SU-DHL-6 (cell line): ENCODE measurements around the gene SLC25A44.

ENCODE experiments used
- H2AFZ ChIP-seq: fragments of 200-600 bp; sonication (generic); 2 replicates; pipeline ENCODE4 v1.6.1; 2014; ENCODE audit warnings: low read depth, mild to moderate bottlenecking, moderate library complexity, mixed read lengths, antibody characterized with exemption, low read length; ENCODE audit not compliant: severe bottlenecking
- H3F3A ChIP-seq: fragments of 200-600 bp; shearing (Covaris generic); 2 replicates; pipeline ENCODE4 v1.6.0; 2016; ENCODE audit warnings: antibody characterized with exemption, mild to moderate bottlenecking; ENCODE audit not compliant: insufficient read depth
- H3K27ac ChIP-seq: fragments of 200-600 bp; sonication (generic); 2 replicates; pipeline ENCODE4 v1.5.1; 2016; ENCODE audit warnings: low read depth, mild to moderate bottlenecking, low read length, moderate library complexity, mixed read lengths
- H3K27me3 ChIP-seq: fragments of 200-600 bp; sonication (generic), shearing (Covaris generic); 2 replicates; pipeline ENCODE4 v1.6.0; 2014; ENCODE audit warnings: mild to moderate bottlenecking, low read length
- H3K36me3 ChIP-seq: fragments of 200-600 bp; sonication (generic); 2 replicates; pipeline ENCODE4 v1.6.1; 2014; ENCODE audit warnings: mild to moderate bottlenecking, low read length, mixed read lengths
- H3K4me2 ChIP-seq: fragments of 300-600, 200-600 bp; shearing (Covaris generic), sonication (generic); 2 replicates; pipeline ENCODE4 v1.6.0; 2014; ENCODE audit warnings: low read length, low read depth, mild to moderate bottlenecking; ENCODE audit not compliant: poor library complexity, severe bottlenecking
- H3K4me3 ChIP-seq: fragments of 200-600 bp; sonication (generic); 2 replicates; pipeline ENCODE4 v1.5.1; 2014; ENCODE audit warnings: antibody characterized with exemption, low read length, mild to moderate bottlenecking, mixed read lengths; ENCODE audit not compliant: insufficient read depth, poor library complexity, severe bottlenecking
- H3K79me2 ChIP-seq: fragments of 200-600 bp; sonication (generic); 2 replicates; pipeline ENCODE4 v1.6.1; 2014; ENCODE audit warnings: mild to moderate bottlenecking, low read length, moderate library complexity; ENCODE audit not compliant: insufficient read depth
- H3K9ac ChIP-seq: fragments of 200-600 bp; sonication (generic); 2 replicates; pipeline ENCODE4 v1.7.0; 2014; ENCODE audit warnings: mild to moderate bottlenecking, low read length
- H3K9me2 ChIP-seq: fragments of 200-600 bp; sonication (generic); replicated peaks from 2 replicates; pipeline ENCODE4 v1.6.1; 2014; ENCODE audit warnings: low read length; ENCODE audit not compliant: insufficient read depth
- H3K9me3 ChIP-seq: fragments of 200-600 bp; sonication (generic); 2 replicates; pipeline ENCODE4 v1.6.1; 2014; ENCODE audit warnings: low read length, mixed read lengths; ENCODE audit not compliant: insufficient read depth
- H4K20me1 ChIP-seq: fragments of 200-600 bp; sonication (generic); 2 replicates; pipeline ENCODE4 v1.6.1; 2014; ENCODE audit warnings: low read depth, mild to moderate bottlenecking, antibody characterized with exemption, low read length, moderate library complexity, mixed read lengths
- EZH2phosphoT487 ChIP-seq: fragments of 200-600 bp; sonication (generic), shearing (Covaris generic); conservative IDR thresholded peaks from 2 replicates; pipeline ENCODE4 v1.6.1; 2018; ENCODE audit warnings: mild to moderate bottlenecking, antibody characterized with exemption, low read length, moderate library complexity, mixed read lengths
- TF ChIP-seq, protein P1 (sequence below): fragments of 200-600 bp; sonication (generic); IDR thresholded peaks from one replicate; pipeline ENCODE4 v1.5.1; 2017; ENCODE audit warnings: antibody characterized with exemption, mild to moderate bottlenecking, low read length, moderate library complexity; ENCODE audit not compliant: insufficient read depth, poor library complexity, severe bottlenecking

The SLC25A44 gene

DNA sequence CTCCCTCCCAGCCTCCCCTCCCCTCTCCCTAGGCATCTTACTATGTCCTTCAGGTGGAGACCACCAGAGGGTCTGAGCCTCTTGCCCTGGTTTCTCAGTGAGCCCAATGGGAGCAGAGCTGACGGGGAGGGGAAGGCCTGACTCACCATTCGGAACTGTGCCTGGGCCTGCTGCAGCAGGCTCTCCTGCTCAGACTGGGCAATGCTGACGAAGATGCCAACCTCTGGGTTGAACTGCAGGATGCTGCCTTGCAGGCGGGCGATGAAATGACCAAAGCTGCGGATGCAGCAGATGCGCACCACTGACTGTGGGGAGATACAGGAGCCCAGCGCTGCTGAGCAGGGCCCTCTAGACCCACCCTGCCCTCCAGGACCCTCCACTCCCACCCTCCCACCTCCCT, 65.0 kb downstream of the SLC25A44 start:
- H2AFZ ChIP-seq, result no peak overlapping the region
- H3K27ac ChIP-seq, result no peak overlapping the region
- H3F3A ChIP-seq, result no peaks in the 10 kb centered on the region
- no peak overlapping the region for H3K4me3 ChIP-seq
- no peaks in the 10 kb centered on the region for H4K20me1 ChIP-seq
- no peak overlapping the region for H3K9ac ChIP-seq
- no peak overlapping the region for H3K4me2 ChIP-seq
- no peaks in the 10 kb centered on the region for H3K9me2 ChIP-seq
- H3K9me3 ChIP-seq, result no peaks in the 10 kb centered on the region
- H3K27me3 ChIP-seq, result no peaks in the 10 kb centered on the region
- no peaks in the 10 kb centered on the region; the same call in 1 of the 2 replicates for H3K79me2 ChIP-seq
- H3K36me3 ChIP-seq, result peaks cover 23% of the 10 kb centered on the region; the same call in 1 of the 2 replicates
- TF ChIP-seq EZH2phosphoT487, result no peak
- TF ChIP-seq, protein P1, sequence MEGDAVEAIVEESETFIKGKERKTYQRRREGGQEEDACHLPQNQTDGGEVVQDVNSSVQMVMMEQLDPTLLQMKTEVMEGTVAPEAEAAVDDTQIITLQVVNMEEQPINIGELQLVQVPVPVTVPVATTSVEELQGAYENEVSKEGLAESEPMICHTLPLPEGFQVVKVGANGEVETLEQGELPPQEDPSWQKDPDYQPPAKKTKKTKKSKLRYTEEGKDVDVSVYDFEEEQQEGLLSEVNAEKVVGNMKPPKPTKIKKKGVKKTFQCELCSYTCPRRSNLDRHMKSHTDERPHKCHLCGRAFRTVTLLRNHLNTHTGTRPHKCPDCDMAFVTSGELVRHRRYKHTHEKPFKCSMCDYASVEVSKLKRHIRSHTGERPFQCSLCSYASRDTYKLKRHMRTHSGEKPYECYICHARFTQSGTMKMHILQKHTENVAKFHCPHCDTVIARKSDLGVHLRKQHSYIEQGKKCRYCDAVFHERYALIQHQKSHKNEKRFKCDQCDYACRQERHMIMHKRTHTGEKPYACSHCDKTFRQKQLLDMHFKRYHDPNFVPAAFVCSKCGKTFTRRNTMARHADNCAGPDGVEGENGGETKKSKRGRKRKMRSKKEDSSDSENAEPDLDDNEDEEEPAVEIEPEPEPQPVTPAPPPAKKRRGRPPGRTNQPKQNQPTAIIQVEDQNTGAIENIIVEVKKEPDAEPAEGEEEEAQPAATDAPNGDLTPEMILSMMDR, result no peak

DNA sequence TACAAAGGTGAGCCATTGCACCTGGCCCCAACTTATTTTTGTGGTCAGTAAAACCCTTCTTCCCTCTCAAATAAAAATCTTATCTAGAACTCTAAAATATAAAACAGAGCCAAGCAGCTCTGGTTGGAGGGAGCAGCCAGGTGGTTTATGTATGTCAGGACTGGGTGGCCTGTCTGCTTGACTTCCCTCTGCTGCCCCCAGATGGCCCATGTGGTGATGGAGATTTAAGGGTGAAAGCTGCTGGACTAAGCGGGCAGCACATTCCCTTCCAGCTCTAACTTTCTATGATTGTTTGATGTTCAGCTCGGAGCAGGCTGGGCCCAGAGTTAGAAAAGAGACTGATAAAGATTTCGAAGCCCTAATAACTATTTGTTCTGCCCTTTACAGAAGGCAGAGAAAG, 65.9 kb downstream of the SLC25A44 start:
- no peaks in the 10 kb centered on the region; the same call in 1 of the 2 replicates for H3K79me2 ChIP-seq
- peaks cover 23% of the 10 kb centered on the region; the same call in 1 of the 2 replicates for H3K36me3 ChIP-seq
- H4K20me1 ChIP-seq, result no peaks in the 10 kb centered on the region
- H2AFZ ChIP-seq, result no peak overlapping the region
- H3K9me3 ChIP-seq, result no peaks in the 10 kb centered on the region
- H3K4me2 ChIP-seq, result no peak overlapping the region
- H3K9me2 ChIP-seq, result no peaks in the 10 kb centered on the region
- no peak overlapping the region for H3K27ac ChIP-seq
- TF ChIP-seq EZH2phosphoT487, result no peak
- TF ChIP-seq, protein P1, result no peak
- H3K27me3 ChIP-seq, result no peaks in the 10 kb centered on the region
- H3K4me3 ChIP-seq, result no peak overlapping the region
- no peaks in the 10 kb centered on the region for H3F3A ChIP-seq
- H3K9ac ChIP-seq, result no peak overlapping the region

DNA sequence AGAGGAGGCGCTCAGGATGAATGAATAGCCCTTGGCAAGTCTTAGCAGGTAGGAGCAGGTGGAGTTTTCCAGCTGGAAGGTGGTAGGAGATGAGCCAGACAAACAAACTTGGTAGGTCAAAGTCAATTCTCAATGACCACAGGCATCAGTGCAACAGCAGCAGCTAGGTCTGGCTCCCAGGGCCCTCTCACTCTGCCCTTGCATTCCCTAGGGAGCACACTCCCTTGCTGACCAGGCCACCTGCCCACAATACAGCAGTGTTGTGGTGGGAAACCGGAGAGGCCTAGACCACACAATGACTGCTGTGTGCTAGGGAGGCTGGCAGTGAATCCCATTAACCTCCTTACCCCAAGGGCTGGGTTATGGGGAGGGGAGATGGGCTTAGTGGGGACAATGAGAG, 67.0 kb downstream of the SLC25A44 start:
- H4K20me1 ChIP-seq, result no peaks in the 10 kb centered on the region

More for the DNA sequence above, 67.0 kb downstream of the SLC25A44 start:
- TF ChIP-seq, protein P1, result no peak
- TF ChIP-seq EZH2phosphoT487, result no peak
- no peak overlapping the region for H3K9ac ChIP-seq
- H3K9me2 ChIP-seq, result no peaks in the 10 kb centered on the region
- H3K79me2 ChIP-seq, result no peaks in the 10 kb centered on the region; the same call in 1 of the 2 replicates
- no peak overlapping the region for H3K27ac ChIP-seq
- no peak overlapping the region for H3K4me2 ChIP-seq
- H3K9me3 ChIP-seq, result no peaks in the 10 kb centered on the region
- H3K4me3 ChIP-seq, result no peak overlapping the region
- no peaks in the 10 kb centered on the region for H3F3A ChIP-seq
- no peaks in the 10 kb centered on the region for H3K27me3 ChIP-seq
- no peak overlapping the region for H2AFZ ChIP-seq
- H3K36me3 ChIP-seq, result peaks cover 23% of the 10 kb centered on the region; the same call in 1 of the 2 replicates
